Epithelial cell of prostate (primary cell): Measurements from ENCODE around the gene ACAD10.

Experiments used
- DNase-seq: peaks from one replicate; pipeline ENCODE4 v3.0.0-alpha.2; 2011; ENCODE audit warnings: low read depth, low spot score
- H3K27ac ChIP-seq: fragments of 450-650 bp; 2 replicates; pipeline ENCODE4 v1.5.1; 2017; ENCODE audit warnings: mild to moderate bottlenecking

The ACAD10 gene

GRCh38 chr12:111768159-111768895 is 82.5 kb downstream of the ACAD10 start:
- no peak overlapping the region for H3K27ac ChIP-seq

GRCh38 chr12:111769599-111769998 is 83.7 kb downstream of the ACAD10 start:
- H3K27ac ChIP-seq, result no peak overlapping the region
- no peak for DNase-seq

More at GRCh38 chr12:111768159-111768895, 82.5 kb downstream of the ACAD10 start:
- no peak for DNase-seq

GRCh38 chr12:111773801-111774551 is 88.1 kb downstream of the ACAD10 start:
- peak overlapping the region; percentile 71 for H3K27ac ChIP-seq
- peak; percentile 58 for DNase-seq

- peak overlapping the region; percentile 1 for H3K27ac ChIP-seq
- DNase-seq, result no peak
Observed at GRCh38 chr12:111775205-111776193, 89.6 kb downstream of the ACAD10 start.

GRCh38 chr12:111776836-111777344 is 91.0 kb downstream of the ACAD10 start:
- no peak for DNase-seq
- H3K27ac ChIP-seq, result no peak overlapping the region

GRCh38 chr12:111777345-111778045 is 91.6 kb downstream of the ACAD10 start:
- no peak overlapping the region for H3K27ac ChIP-seq
- no peak for DNase-seq

- DNase-seq, result no peak
- H3K27ac ChIP-seq, result no peak overlapping the region
Observed at GRCh38 chr12:111780166-111780565, 94.3 kb downstream of the ACAD10 start.

GRCh38 chr12:111780615-111781014 is 94.8 kb downstream of the ACAD10 start:
- no peak overlapping the region for H3K27ac ChIP-seq
- DNase-seq, result no peak

GRCh38 chr12:111781085-111781658 is 95.3 kb downstream of the ACAD10 start:
- DNase-seq, result no peak
- no peak overlapping the region for H3K27ac ChIP-seq

- H3K27ac ChIP-seq, result no peak overlapping the region
- DNase-seq, result no peak
Observed at GRCh38 chr12:111783046-111783445, 97.2 kb downstream of the ACAD10 start.

- DNase-seq, result no peak
- no peak overlapping the region for H3K27ac ChIP-seq
Observed at GRCh38 chr12:111784953-111785352, 99.1 kb downstream of the ACAD10 start.

- no peak for DNase-seq
- no peak overlapping the region for H3K27ac ChIP-seq
Observed at GRCh38 chr12:111785651-111786050, 99.8 kb downstream of the ACAD10 start.

GRCh38 chr12:111788178-111788654 is 102.4 kb downstream of the ACAD10 start:
- no peak overlapping the region for H3K27ac ChIP-seq

GRCh38 chr12:111789779-111790178 is 103.9 kb downstream of the ACAD10 start:
- H3K27ac ChIP-seq, result no peak overlapping the region
- no peak for DNase-seq

More at GRCh38 chr12:111788178-111788654, 102.4 kb downstream of the ACAD10 start:
- no peak for DNase-seq

GRCh38 chr12:111791507-111791906 is 105.7 kb downstream of the ACAD10 start:
- DNase-seq, result no peak
- H3K27ac ChIP-seq, result no peak overlapping the region

GRCh38 chr12:111792155-111792855 is 106.5 kb downstream of the ACAD10 start:
- H3K27ac ChIP-seq, result no peak overlapping the region
- no peak for DNase-seq

GRCh38 chr12:111792856-111793235 is 107.0 kb downstream of the ACAD10 start:
- no peak overlapping the region for H3K27ac ChIP-seq

GRCh38 chr12:111798182-111798581 is 112.3 kb downstream of the ACAD10 start:
- no peak for DNase-seq

More at GRCh38 chr12:111792856-111793235, 107.0 kb downstream of the ACAD10 start:
- no peak for DNase-seq

More at GRCh38 chr12:111798182-111798581, 112.3 kb downstream of the ACAD10 start:
- no peak overlapping the region for H3K27ac ChIP-seq
